Activated CD8-positive, alpha-beta memory T cell treated with anti-CD3 and anti-CD28 coated beads, Interleukin-2, amount 50 U/mL, for 24 hours (primary cell): ENCODE measurements around the gene FOXC2.

ENCODE experiments used
- DNase-seq: peaks from one replicate; pipeline ENCODE4 v3.0.0-alpha.2; 2020; ENCODE audit errors: extremely low read depth

The FOXC2 gene

GRCh38 chr16:86573646-86574508 lies 7.2 kb downstream of the FOXC2 start:
- DNase-seq = no peak

GRCh38 chr16:86574646-86575045 lies 8.0 kb downstream of the FOXC2 start:
- DNase-seq = no peak

GRCh38 chr16:86575095-86575685 lies 8.6 kb downstream of the FOXC2 start:
- DNase-seq = no peak

GRCh38 chr16:86575754-86576557 lies 9.3 kb downstream of the FOXC2 start:
- no peak for DNase-seq

- no peak for DNase-seq
These were observed 10.1 kb downstream of the FOXC2 start for GRCh38 chr16:86576591-86577313.

- DNase-seq = no peak
These were observed 10.8 kb downstream of the FOXC2 start for GRCh38 chr16:86577314-86577971.

- DNase-seq = no peak
These were observed 11.5 kb downstream of the FOXC2 start, which contains the start of gene FOXL1 for GRCh38 chr16:86578061-86578599. FOXL1 (plus strand) TSS chr16:86578549; CDS start chr16:86578724, 175 bp downstream.

GRCh38 chr16:86578611-86579267 lies 12.1 kb downstream of the FOXC2 start:
- no peak for DNase-seq

GRCh38 chr16:86579268-86580062 lies 12.8 kb downstream of the FOXC2 start:
- DNase-seq = no peak

GRCh38 chr16:86580063-86580790 lies 13.6 kb downstream of the FOXC2 start:
- no peak for DNase-seq

GRCh38 chr16:86580791-86581170 lies 14.2 kb downstream of the FOXC2 start:
- DNase-seq = no peak

GRCh38 chr16:86581458-86581857 lies 14.8 kb downstream of the FOXC2 start:
- no peak for DNase-seq

GRCh38 chr16:86584071-86584685 lies 17.5 kb downstream of the FOXC2 start:
- no peak for DNase-seq

GRCh38 chr16:86584726-86585721 lies 18.4 kb downstream of the FOXC2 start:
- DNase-seq = no peak

- DNase-seq = no peak
These were observed 19.4 kb downstream of the FOXC2 start for GRCh38 chr16:86585821-86586611.

GRCh38 chr16:86587487-86587886 lies 20.9 kb downstream of the FOXC2 start:
- DNase-seq = no peak
